ENCODE data around the gene UBXN10. TPM values are rescaled to one million over a fixed set of nuclear protein-coding genes. Genes with fewer than 3 reads are reported as not detected.

UBXN10 gene, protein sequence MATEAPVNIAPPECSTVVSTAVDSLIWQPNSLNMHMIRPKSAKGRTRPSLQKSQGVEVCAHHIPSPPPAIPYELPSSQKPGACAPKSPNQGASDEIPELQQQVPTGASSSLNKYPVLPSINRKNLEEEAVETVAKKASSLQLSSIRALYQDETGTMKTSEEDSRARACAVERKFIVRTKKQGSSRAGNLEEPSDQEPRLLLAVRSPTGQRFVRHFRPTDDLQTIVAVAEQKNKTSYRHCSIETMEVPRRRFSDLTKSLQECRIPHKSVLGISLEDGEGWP
- total RNA-seq, result 10 to 100 TPM in 1 of 7 donors, 1 to 10 TPM in 4, under 1 TPM in 2; 0.20 to 28.0 (median 2.9) TPM
- polyA plus RNA-seq, result 1 to 10 TPM in 1 of 2 donors, under 1 TPM in 1; 0.39 to 1.1 TPM
- long read RNA-seq, donor 1, result 0 reads
- long read RNA-seq, donor 2, full-length matches to known transcripts, result 5 of 5 reads
- long read RNA-seq, donor 2, partial matches to known transcripts, result 0 of 5 reads
- long read RNA-seq, donor 2, other reads (novel, unspliced or antisense), result 0 of 5 reads
- long read RNA-seq, donor 3, full-length matches to known transcripts, result 3 of 4 reads
- long read RNA-seq, donor 3, partial matches to known transcripts, result 0 of 4 reads
- long read RNA-seq, donor 3, other reads (novel, unspliced or antisense), result 1 of 4 reads

DNA sequence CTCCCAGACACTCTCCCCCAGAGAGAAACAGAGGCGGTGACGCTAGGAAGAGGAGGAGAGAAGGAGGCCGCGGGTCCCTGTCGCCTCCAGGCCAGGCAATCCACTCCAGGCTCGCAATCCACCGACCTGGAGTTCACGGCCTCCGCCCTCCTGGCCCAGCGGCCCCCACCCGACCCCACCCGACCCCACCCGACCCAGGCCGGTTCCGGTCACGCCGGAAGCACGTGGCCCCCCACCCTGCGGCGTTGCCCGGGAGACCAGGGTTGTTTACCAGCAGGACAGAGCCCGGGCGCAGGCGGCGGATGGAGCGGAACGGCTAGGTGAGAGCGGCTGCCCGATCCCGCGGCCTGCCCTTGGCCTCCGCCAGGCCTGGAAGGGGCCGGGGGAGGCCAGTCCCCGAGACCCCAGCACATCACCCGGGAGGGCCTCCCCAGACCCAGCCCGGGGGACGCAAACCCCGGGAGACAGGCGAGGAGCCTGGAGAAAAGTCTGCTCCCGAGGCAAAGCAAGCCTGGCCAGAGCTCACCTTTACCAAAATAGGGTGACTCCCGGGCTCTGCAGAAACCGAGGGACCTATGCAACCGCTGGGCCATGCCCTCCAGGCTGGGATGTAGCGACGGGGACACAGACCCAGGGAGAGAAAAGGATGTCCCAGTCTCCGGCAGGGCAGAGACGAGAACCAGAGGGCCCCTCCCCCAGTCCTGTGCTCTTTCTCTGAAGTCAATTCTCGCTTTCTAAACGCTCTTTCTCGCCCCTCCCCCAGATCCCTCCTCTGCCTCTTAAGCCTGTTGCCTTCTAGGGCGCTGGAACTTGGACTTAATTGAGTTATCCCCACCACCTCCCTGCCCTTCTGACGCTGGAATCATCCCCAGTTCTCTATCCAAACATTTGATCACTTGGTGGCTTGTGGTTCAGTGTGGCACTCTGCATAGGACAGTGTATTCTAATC is at the start of gene UBXN10, which contains the start of gene PLA2G2C:
Gene UBXN10 (plus strand): TSS at position 263 of the 949 bp plus-strand sequence. CDS start 4,466 bp downstream, outside the sequence.
Gene PLA2G2C (minus strand): TSS at position 685 of the 949 bp plus-strand sequence. CDS start 9,155 bp downstream, outside the sequence.
- H3K4me1 ChIP-seq (ENCODE audit: insufficient read depth), result no peaks in the 10 kb centered on the region
- DNase-seq, result peak; percentile 37 to 76 (median 57)

DNA sequence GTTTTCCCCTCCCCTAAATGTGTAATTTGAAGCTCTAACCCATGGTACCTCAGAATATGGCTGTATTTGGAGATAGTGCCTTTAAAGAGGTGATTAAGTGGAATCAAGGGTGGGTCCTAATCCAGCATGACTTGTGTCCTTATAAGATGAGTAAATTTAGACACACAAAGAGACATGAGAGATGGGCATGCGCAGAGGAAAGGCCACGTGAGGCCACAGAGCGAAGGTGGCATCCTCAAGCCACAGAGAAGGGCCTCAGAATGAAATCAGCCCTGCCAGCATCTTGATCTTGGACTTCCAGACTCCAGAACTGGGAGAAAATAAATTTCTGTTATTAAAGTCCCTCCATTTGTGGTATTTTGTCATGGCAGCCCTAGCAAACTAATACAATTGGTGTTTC is 49.6 kb upstream of the UBXN10 start:
- no peaks in the 10 kb centered on the region for H3K4me1 ChIP-seq (ENCODE audit: insufficient read depth)
- H3K27ac ChIP-seq, result no peak overlapping the region
- intact Hi-C loops (cut with DNase I), result no loop called here
- WGBS, 3 donors, result 90 to 95% (median 93%) methylated on average over 3 of the region's 3 CpGs
- no peaks in the 10 kb centered on the region for H3K9me3 ChIP-seq
- H3K4me3 ChIP-seq, result no peak overlapping the region
- TF ChIP-seq POLR2A (IDR thresholded peaks at IDR 0.05), result no peak
- TF ChIP-seq, protein P1, sequence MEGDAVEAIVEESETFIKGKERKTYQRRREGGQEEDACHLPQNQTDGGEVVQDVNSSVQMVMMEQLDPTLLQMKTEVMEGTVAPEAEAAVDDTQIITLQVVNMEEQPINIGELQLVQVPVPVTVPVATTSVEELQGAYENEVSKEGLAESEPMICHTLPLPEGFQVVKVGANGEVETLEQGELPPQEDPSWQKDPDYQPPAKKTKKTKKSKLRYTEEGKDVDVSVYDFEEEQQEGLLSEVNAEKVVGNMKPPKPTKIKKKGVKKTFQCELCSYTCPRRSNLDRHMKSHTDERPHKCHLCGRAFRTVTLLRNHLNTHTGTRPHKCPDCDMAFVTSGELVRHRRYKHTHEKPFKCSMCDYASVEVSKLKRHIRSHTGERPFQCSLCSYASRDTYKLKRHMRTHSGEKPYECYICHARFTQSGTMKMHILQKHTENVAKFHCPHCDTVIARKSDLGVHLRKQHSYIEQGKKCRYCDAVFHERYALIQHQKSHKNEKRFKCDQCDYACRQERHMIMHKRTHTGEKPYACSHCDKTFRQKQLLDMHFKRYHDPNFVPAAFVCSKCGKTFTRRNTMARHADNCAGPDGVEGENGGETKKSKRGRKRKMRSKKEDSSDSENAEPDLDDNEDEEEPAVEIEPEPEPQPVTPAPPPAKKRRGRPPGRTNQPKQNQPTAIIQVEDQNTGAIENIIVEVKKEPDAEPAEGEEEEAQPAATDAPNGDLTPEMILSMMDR (IDR thresholded peaks at IDR 0.05), result no peak
- no peak for TF ChIP-seq EP300 (IDR thresholded peaks at IDR 0.05)
- no peak for DNase-seq
- no peaks in the 10 kb centered on the region for H3K36me3 ChIP-seq
- no peaks in the 10 kb centered on the region for H3K27me3 ChIP-seq

More for the DNA sequence above, at the start of gene UBXN10, which contains the start of gene PLA2G2C:
- 2 to 9% (median 3%) methylated on average over 27 to 52 of the region's 52 CpGs for WGBS, 3 donors
- Histone ChIP-seq H3K9me3 (no peaks in the 10 kb centered on the region), H3K4me3 (peak within 1 kb of the TSS; percentile 35), H3K27ac (no peak within 1 kb of the TSS), H3K36me3 (no peaks in the 10 kb centered on the region), H3K27me3 (no peaks in the 10 kb centered on the region)
- TF ChIP-seq, protein P1 (IDR thresholded peaks at IDR 0.05), result no peak
- peak; percentile 19 for TF ChIP-seq POLR2A (IDR thresholded peaks at IDR 0.05)
- intact Hi-C loops (cut with DNase I), result no loop called here

DNA sequence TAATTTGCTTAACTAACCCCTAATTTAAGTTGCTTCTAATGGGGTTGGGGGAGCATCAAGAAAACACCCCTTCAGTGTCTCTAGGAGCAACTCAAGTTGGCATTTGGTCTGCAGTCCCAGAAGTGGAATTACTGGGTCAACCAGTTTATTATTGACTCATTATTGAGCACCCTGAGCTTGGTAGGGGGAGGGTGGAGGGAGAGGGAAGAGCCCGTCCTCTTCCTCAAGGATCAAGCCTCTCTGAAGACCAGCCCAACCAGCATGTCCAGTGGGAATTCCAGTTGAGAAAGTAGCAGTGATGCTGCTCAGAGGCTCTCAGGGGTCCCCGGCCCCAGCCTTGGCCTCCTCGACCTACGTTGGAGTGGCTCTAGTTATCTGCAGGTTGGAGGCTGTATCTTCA is 48.8 kb upstream of the UBXN10 start:
- H3K27me3 ChIP-seq, result no peaks in the 10 kb centered on the region
- no peak for DNase-seq
- WGBS, 3 donors, result 93 to 98% (median 96%) methylated on average over 4 of the region's 4 CpGs
- H3K27ac ChIP-seq, result no peak overlapping the region
- no peak for TF ChIP-seq EP300 (IDR thresholded peaks at IDR 0.05)
- TF ChIP-seq, protein P1 (IDR thresholded peaks at IDR 0.05), result no peak
- no peak for TF ChIP-seq POLR2A (IDR thresholded peaks at IDR 0.05)
- H3K4me1 ChIP-seq (ENCODE audit: insufficient read depth), result no peaks in the 10 kb centered on the region
- H3K4me3 ChIP-seq, result no peak overlapping the region
- H3K36me3 ChIP-seq, result no peaks in the 10 kb centered on the region
- intact Hi-C loops (cut with DNase I), result no loop called here
- H3K9me3 ChIP-seq, result no peaks in the 10 kb centered on the region

DNA sequence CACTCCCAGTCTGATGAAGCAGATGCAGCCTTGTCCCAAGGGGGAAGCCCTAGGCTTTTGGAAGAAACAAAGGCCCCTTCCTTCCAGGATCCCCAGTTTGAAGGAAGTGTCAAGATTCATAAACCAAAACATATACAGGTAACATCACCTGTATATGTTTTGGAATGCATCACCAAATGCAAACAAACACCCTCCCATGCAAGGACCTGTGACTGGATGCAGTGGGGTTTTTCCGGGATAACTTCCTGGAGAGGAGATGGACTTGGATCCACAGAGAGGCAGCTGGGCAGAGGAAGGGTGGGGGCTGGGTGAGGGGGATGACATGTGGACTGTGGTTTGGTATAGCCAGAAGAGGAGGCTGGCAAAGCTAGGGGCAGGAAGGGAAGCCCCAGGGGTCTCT is 48.3 kb upstream of the UBXN10 start:
- 95 to 100% (median 95%) methylated on average over 1 of the region's 1 CpG for WGBS, 3 donors
- DNase-seq, result no peak
- H3K9me3 ChIP-seq, result no peaks in the 10 kb centered on the region
- intact Hi-C loops (cut with DNase I), result no loop called here
- H3K27ac ChIP-seq, result no peak overlapping the region
- H3K36me3 ChIP-seq, result no peaks in the 10 kb centered on the region
- H3K4me3 ChIP-seq, result no peak overlapping the region
- H3K27me3 ChIP-seq, result no peaks in the 10 kb centered on the region
- TF ChIP-seq EP300 (IDR thresholded peaks at IDR 0.05), result no peak
- no peak for TF ChIP-seq POLR2A (IDR thresholded peaks at IDR 0.05)
- TF ChIP-seq, protein P1 (IDR thresholded peaks at IDR 0.05), result no peak
- H3K4me1 ChIP-seq (ENCODE audit: insufficient read depth), result no peaks in the 10 kb centered on the region
